Thymus (tissue), 11 donors: Measurements from ENCODE around the gene DRD1. TPM values are rescaled to one million over a fixed set of nuclear protein-coding genes. Genes with fewer than 3 reads are reported as not detected.
"Not testable (repeated sequence)": the region's sequence is repeated elsewhere in the genome, so short reads cannot be mapped to it uniquely, and the experiment has no call there.

ENCODE experiments used
- DNase-seq, 9 donors: peaks; one replicate each; pipeline ENCODE4 v3.0.0-alpha.2; 2013; ENCODE audit warnings: low spot score in 9 of 9, low read depth in 6 of 9, missing footprints in 1 of 9
- H3K27ac ChIP-seq, 2 donors: one replicate each; pipeline ENCODE4 v1.5.1; 2013; ENCODE audit warnings: control low read depth in 1 of 2, low read depth in 1 of 2, low read length in 1 of 2, mild to moderate bottlenecking in 1 of 2, moderate library complexity in 1 of 2
- H3K27me3 ChIP-seq, 2 donors: one replicate each; pipeline ENCODE4 v1.5.1; 2013; ENCODE audit warnings: low read length in 1 of 2; ENCODE audit not compliant: control insufficient read depth in 2 of 2, insufficient read depth in 1 of 2
- H3K36me3 ChIP-seq, 2 donors: one replicate each; pipeline ENCODE4 v1.5.1; 2013; ENCODE audit warnings: low read length in 1 of 2, mild to moderate bottlenecking in 1 of 2, moderate library complexity in 1 of 2; ENCODE audit not compliant: control insufficient read depth in 2 of 2, insufficient read depth in 2 of 2
- H3K4me1 ChIP-seq, 2 donors: one replicate each; pipeline ENCODE4 v1.5.1; 2013; ENCODE audit warnings: low read length in 2 of 2; ENCODE audit not compliant: control insufficient read depth in 2 of 2, insufficient read depth in 2 of 2
- H3K4me3 ChIP-seq, 2 donors: one replicate each; pipeline ENCODE4 v1.5.1; 2013; ENCODE audit warnings: low read length in 2 of 2, control low read depth in 1 of 2, mild to moderate bottlenecking in 1 of 2
- H3K9me3 ChIP-seq, 2 donors: one replicate each; pipeline ENCODE4 v1.5.1; 2013; ENCODE audit warnings: low read length in 1 of 2, mild to moderate bottlenecking in 1 of 2; ENCODE audit not compliant: control insufficient read depth in 2 of 2, insufficient read depth in 1 of 2
- WGBS: extraction: QIAGEN DNeasy Blood & Tissue Kit; methylation state at CpG from one replicate; pipeline ENCODE4 v1.1.7; 2013; 5-methylcytosine and 5-hydroxymethylcytosine counted together
- polyA plus RNA-seq: library from polyadenylated mRNA; stranded (reverse); fragments of 200-250 nt; gene quantifications from one replicate; pipeline ENCODE4 v1.2.3, GENCODE V29; 2013
- total RNA-seq: library from RNA; stranded (reverse); fragments of 120-200 nt; gene quantifications from one replicate; pipeline ENCODE4 v1.2.4, GENCODE V29; 2013
- donor health status: healthy.

Gene DRD1
- total and polyA plus RNA-seq, 2 donors = 0.41 to 0.80 TPM

DNA sequence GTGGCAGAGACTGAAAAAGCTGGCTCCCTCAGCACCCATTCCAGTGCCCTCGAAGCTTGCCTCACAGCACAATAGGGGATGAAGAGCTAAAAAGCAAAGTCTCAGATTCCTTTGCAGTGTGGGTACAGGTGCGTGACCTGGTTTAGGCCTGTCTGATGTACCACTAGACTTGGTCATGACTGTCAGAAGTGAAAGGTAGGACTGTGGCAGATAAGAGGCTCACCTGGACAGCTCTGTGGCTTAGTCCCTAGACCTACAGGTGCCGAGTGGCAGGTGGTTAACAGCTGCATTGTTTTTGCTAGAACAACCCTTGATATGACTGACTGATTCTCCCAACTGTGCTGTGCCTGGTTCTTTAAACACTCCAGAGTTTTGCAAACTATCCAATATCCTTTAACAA, 19.7 kb upstream of the DRD1 start:
- H3K4me1 ChIP-seq = peaks cover 10 to 16% of the 10 kb centered on the region in 2 donors
- DNase-seq = peak in 4 of 9 donors; percentile 46 to 81 (median 57)
- no peaks in the 10 kb centered on the region for H3K36me3 ChIP-seq
- H3K4me3 ChIP-seq = no peak overlapping the region
- peaks cover 3 to 16% of the 10 kb centered on the region in 2 donors for H3K27me3 ChIP-seq
- WGBS = 51% methylated on average over 3 of the region's 3 CpGs
- peak overlapping the region in 1 of 2 donors; percentile 34 for H3K27ac ChIP-seq
- H3K9me3 ChIP-seq = peaks cover 0 to 4% of the 10 kb centered on the region in 2 donors

DNA sequence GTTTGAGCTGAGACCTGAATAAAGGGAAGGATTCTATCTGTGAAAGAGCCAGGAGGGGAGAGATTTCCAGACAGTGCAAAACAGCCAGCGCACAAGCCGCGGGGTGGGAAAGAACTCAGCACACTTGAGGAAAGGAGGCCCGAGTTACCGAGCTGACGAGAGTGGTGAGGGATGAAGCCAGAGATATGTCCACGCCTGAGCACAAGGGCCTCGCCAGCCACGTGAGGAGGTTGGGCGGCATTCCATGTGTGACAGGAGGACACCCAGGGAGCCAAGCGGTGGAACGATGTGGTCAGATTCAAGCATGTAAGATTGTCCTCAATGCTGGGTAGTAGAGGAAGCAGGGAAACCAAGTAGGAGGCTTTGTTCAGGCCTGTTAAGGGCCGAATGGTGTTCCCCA, 17.4 kb upstream of the DRD1 start:
- Histone ChIP-seq H3K27ac (no peak overlapping the region), H3K4me1 (peaks cover 10 to 16% of the 10 kb centered on the region in 2 donors), H3K9me3 (peaks cover 0 to 7% of the 10 kb centered on the region in 2 donors), H3K4me3 (no peak overlapping the region), H3K36me3 (no peaks in the 10 kb centered on the region), H3K27me3 (peaks cover 0 to 10% of the 10 kb centered on the region in 2 donors)
- WGBS = 91% methylated on average over 13 of the region's 13 CpGs
- no peak for DNase-seq

GRCh38 chr5:175460552-175460951, 16.6 kb upstream of the DRD1 start:
- DNase-seq = no peak
- H3K27me3 ChIP-seq = peaks cover 0 to 7% of the 10 kb centered on the region in 2 donors
- no peak overlapping the region for H3K27ac ChIP-seq
- H3K4me3 ChIP-seq = no peak overlapping the region
- H3K36me3 ChIP-seq = no peaks in the 10 kb centered on the region
- H3K4me1 ChIP-seq = peaks cover 10 to 16% of the 10 kb centered on the region in 2 donors
- peaks cover 0 to 7% of the 10 kb centered on the region in 2 donors for H3K9me3 ChIP-seq
- WGBS = 93% methylated on average over 2 of the region's 2 CpGs

DNA sequence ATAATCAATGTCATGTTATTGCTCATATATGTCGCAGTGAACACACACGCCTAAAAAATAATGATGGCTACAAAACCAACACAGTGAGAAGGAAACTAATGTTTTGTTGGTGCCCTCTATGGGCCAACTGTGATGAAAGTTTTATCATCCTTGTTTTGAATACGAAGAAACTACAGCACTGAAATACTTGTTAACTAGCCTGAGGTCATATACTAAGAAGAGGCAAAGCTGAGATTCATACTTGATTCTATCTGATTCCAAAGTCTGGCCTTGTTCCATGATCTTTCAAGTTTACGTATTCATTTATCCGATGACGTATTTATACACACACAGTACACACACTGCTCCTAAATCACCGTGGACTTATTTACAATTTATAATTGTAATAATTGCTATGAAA, 16.1 kb upstream of the DRD1 start:
- peak in 2 of 9 donors; percentile 17 to 32 for DNase-seq
- WGBS = 70% methylated on average over 7 of the region's 7 CpGs
- peaks cover 0 to 7% of the 10 kb centered on the region in 2 donors for H3K9me3 ChIP-seq
- no peak overlapping the region for H3K4me3 ChIP-seq
- no peak overlapping the region for H3K27ac ChIP-seq
- no peaks in the 10 kb centered on the region for H3K36me3 ChIP-seq
- H3K4me1 ChIP-seq = peaks cover 10 to 16% of the 10 kb centered on the region in 2 donors
- peaks cover 0 to 7% of the 10 kb centered on the region in 2 donors for H3K27me3 ChIP-seq

GRCh38 chr5:175457466-175457865, 13.5 kb upstream of the DRD1 start:
- peaks cover 0 to 7% of the 10 kb centered on the region in 2 donors for H3K9me3 ChIP-seq
- H3K27me3 ChIP-seq = peaks cover 0 to 9% of the 10 kb centered on the region in 2 donors
- no peaks in the 10 kb centered on the region for H3K36me3 ChIP-seq
- H3K4me1 ChIP-seq = no peaks in the 10 kb centered on the region
- 85% methylated on average over 1 of the region's 1 CpG for WGBS
- no peak overlapping the region for H3K4me3 ChIP-seq
- DNase-seq = no peak
- H3K27ac ChIP-seq = no peak overlapping the region

DNA sequence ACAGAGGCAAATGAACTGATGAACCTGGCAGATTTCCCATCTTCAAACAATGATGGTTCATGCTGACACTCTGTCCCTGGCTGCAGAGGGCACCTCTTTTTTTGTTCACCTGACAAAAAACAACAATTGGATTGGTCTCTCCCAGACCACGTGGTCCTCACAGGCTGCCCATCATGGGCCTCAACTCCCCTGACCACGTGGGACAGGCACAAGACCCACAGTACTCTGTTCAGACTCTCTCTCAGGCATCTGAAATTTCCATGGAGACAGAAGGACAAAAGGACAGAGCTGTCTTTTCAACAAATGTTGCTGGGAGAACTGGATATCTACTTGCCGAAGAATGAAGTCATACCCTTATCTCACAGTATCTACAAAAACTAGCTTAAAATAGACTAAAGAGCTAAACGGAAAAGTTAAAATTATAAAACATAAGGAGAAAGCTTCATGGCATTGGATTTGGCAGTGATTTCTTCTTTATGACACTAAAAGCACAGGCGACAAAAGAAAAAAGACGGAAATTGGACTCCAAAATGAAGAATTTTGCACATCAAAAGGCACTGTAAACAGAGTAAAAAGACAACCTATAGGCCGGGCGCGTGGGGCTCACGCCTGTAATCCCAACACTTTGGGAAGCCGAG, 12.2 kb upstream of the DRD1 start:
- H3K4me3 ChIP-seq = no peak overlapping the region

DNA sequence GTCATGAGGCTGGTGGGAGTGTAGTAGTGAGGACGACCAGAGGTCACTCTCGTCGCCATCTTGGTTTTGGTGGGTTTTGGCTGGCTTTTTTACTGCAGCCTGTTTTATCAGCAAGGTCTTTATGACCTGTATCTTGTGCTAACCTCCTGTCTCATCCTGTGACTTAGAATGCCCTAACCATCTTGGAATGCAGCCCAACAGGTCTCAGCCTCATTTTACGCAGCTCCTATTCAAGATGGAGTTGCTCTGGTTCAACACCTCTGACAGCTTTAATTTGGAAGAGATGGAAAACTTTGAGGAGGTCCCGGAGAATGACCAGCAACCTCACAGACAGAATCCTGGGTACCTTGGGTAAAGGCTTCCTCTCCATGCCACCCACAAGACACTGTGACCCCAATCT, 10.4 kb upstream of the DRD1 start:
- not testable (repeated sequence) for H3K9me3 ChIP-seq, DNase-seq, H3K4me1 ChIP-seq, H3K27ac ChIP-seq, H3K36me3 ChIP-seq, H3K4me3 ChIP-seq
- 95% methylated on average over 5 of the region's 5 CpGs for WGBS
- H3K27me3 ChIP-seq = peaks cover 0 to 19% of the 10 kb centered on the region in 2 donors

More for the DNA sequence above, 12.2 kb upstream of the DRD1 start:
- WGBS = 91% methylated on average over 11 of the region's 11 CpGs
- H3K9me3 ChIP-seq = peaks cover 0 to 3% of the 10 kb centered on the region in 2 donors
- no peaks in the 10 kb centered on the region for H3K36me3 ChIP-seq
- no peak for DNase-seq
- no peak overlapping the region for H3K27ac ChIP-seq
- no peaks in the 10 kb centered on the region for H3K4me1 ChIP-seq
- H3K27me3 ChIP-seq = peaks cover 0 to 14% of the 10 kb centered on the region in 2 donors

- no peaks in the 10 kb centered on the region for H3K4me1 ChIP-seq
- H3K36me3 ChIP-seq = no peaks in the 10 kb centered on the region
- no peak for DNase-seq
- WGBS = 81% methylated on average over 2 of the region's 2 CpGs
- H3K9me3 ChIP-seq = peaks cover 0 to 3% of the 10 kb centered on the region in 2 donors
- peaks cover 0 to 23% of the 10 kb centered on the region in 2 donors for H3K27me3 ChIP-seq
- H3K4me3 ChIP-seq = no peak overlapping the region
- H3K27ac ChIP-seq = no peak overlapping the region
Observed at GRCh38 chr5:175452166-175452565, 8.2 kb upstream of the DRD1 start.

DNA sequence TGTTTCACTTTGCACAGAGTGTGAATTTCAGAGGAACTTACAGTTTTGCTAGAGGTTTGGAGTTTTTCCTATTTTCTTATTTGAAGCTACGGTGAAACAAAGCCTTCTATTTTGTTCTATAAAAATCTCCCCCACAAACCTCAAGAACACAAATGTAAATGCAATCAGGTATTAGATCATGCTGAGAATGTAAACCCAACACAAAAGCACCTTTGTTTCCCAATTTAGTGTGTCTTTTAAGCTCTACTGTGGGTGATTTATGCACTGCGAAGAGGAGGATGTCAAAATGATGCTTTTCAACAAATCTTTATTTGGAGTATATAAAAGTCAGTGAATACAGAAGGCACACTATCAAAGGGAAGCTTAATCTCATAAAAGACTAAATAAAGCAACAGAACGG, 4.3 kb upstream of the DRD1 start:
- no peak overlapping the region for H3K27ac ChIP-seq

More for the DNA sequence above, 4.3 kb upstream of the DRD1 start:
- Histone ChIP-seq H3K9me3 (no peaks in the 10 kb centered on the region), H3K4me3 (no peak overlapping the region), H3K36me3 (no peaks in the 10 kb centered on the region), H3K4me1 (no peaks in the 10 kb centered on the region), H3K27me3 (peaks cover 25 to 58% of the 10 kb centered on the region in 2 donors)
- no peak for DNase-seq
- 55% methylated on average over 3 of the region's 3 CpGs for WGBS
